Glutamatergic neuron (in vitro differentiated cells): ENCODE results near the gene CSF1. TPM values are rescaled to one million over a fixed set of nuclear protein-coding genes. Genes with fewer than 3 reads are reported as not detected.
"Not testable (repeated sequence)": the region's sequence is repeated elsewhere in the genome, so short reads cannot be mapped to it uniquely, and the experiment has no call there.

Experiments used
- DNase-seq: peaks from one replicate; pipeline ENCODE4 v3.0.0; 2022
- H3K27ac Mint-ChIP-seq: one replicate; pipeline ENCODE4 v1.8.0; 2020; ENCODE audit warnings: mild to moderate bottlenecking, mixed read lengths, inconsistent platforms; ENCODE audit not compliant: unreplicated experiment
- H3K27me3 Mint-ChIP-seq: one replicate; pipeline ENCODE4 v1.8.0; 2020; ENCODE audit warnings: mild to moderate bottlenecking, moderate library complexity, mixed read lengths, inconsistent platforms; ENCODE audit not compliant: unreplicated experiment
- H3K36me3 Mint-ChIP-seq: one replicate; pipeline ENCODE4 v1.8.0; 2020; ENCODE audit warnings: mild to moderate bottlenecking, mixed read lengths, inconsistent platforms; ENCODE audit not compliant: unreplicated experiment
- H3K4me1 Mint-ChIP-seq: one replicate; pipeline ENCODE4 v1.8.0; 2020; ENCODE audit warnings: mild to moderate bottlenecking, low read depth, mixed read lengths, inconsistent platforms; ENCODE audit not compliant: unreplicated experiment
- H3K4me3 Mint-ChIP-seq: one replicate; pipeline ENCODE4 v1.8.0; 2020; ENCODE audit warnings: mild to moderate bottlenecking, mixed read lengths, inconsistent platforms; ENCODE audit not compliant: unreplicated experiment
- H3K9me3 Mint-ChIP-seq: one replicate; pipeline ENCODE4 v1.8.0; 2020; ENCODE audit warnings: mild to moderate bottlenecking, moderate library complexity, mixed read lengths, inconsistent platforms; ENCODE audit not compliant: unreplicated experiment
- CTCF ChIP-seq: fragments of 200-600 bp; sonication (generic); IDR thresholded peaks from one replicate; pipeline ENCODE4 v1.5.0; 2021; ENCODE audit not compliant: partially characterized antibody, unreplicated experiment
- total RNA-seq: library from RNA; stranded (reverse); fragmentation: NEBNext Ultra II Directional; extraction: Animal tissue kit (Norgen Biotek cat#: 25700); gene quantifications from one replicate; pipeline ENCODE4 v1.2.1, GENCODE V29; 2021; ENCODE audit not compliant: unreplicated experiment

CSF1 gene
- total RNA-seq, 1 donor from 2014 or later = 0.59 TPM

GRCh38 chr1:109917051-109917767, 6.6 kb downstream of the CSF1 start:
- Mint-ChIP-seq H3K9me3 (peaks cover 12% of the 10 kb centered on the region), H3K4me3 (no peak overlapping the region), H3K36me3 (peaks cover 5% of the 10 kb centered on the region), H3K27me3 (peaks cover 7% of the 10 kb centered on the region), H3K4me1 (peaks cover 6% of the 10 kb centered on the region), H3K27ac (no peak overlapping the region)
- no peak for TF ChIP-seq CTCF
- DNase-seq = peak; percentile 3

DNA sequence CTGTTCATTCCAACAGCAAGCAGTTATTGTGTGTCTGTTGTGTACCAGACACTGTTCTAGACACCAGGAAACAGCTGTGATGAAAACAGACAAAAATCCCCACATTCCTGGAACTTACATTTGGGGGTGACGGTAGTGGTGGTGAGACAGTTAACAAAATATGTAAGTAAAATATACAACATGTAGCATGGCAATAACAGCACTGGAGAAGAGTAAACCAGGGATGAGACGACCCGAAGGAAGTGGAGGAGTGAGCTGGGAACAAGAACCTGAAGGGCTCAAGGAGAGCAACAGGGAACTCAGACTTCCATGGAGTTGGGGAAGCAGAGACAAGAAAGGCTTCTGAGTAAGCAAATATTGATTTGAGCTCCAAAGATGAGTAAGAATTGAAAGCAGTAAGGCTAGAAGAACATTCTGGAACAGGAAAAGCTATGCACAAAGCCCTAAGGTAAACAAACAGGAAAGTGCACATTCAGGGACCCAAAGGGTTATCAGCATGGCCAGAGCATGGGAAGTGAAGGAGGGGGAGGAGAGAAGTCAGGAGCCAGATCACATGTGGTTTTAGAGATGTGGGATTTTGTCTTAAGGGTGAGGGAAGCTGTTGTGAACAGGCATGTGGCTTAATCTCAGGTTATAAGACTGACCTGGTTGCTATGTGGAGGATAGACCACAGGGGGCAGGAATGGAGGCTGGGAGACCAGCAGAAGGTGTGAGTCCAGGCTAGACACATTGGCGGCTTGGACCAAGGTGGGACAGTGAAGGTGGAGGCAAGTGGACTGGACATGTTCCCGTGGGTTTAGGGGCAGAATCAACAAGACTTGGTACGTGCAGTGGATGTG, 7.3 kb downstream of the CSF1 start:
- peak; percentile 13 for DNase-seq
- no peak overlapping the region for H3K4me3 Mint-ChIP-seq

DNA sequence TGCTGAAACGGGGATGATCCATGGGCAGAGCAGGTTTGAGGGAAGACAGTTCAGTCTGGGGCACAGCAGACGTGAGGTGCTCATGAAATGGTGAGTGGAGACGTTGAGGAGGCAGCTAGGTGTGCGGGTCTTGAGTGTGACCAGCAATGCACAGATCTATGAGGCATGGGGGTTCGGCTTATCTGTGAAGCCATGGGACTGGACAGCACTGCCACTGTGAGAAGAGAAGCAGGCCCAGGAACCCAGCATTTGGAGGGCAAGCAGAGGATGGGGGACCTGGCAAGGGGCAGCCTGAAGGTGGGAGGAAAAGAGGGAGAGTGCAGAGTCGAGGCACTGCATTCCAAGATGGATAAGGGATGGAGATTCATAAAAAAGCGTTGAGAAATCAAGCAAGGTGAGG, 8.0 kb downstream of the CSF1 start:
- peaks cover 10% of the 10 kb centered on the region for H3K9me3 Mint-ChIP-seq
- TF ChIP-seq CTCF = no peak
- no peak for DNase-seq
- no peak overlapping the region for H3K4me3 Mint-ChIP-seq
- H3K4me1 Mint-ChIP-seq = peaks cover 6% of the 10 kb centered on the region
- H3K27me3 Mint-ChIP-seq = peaks cover 5% of the 10 kb centered on the region
- H3K36me3 Mint-ChIP-seq = peaks cover 5% of the 10 kb centered on the region
- no peak overlapping the region for H3K27ac Mint-ChIP-seq

More for the DNA sequence above, 7.3 kb downstream of the CSF1 start:
- no peak for TF ChIP-seq CTCF
- peaks cover 5% of the 10 kb centered on the region for H3K36me3 Mint-ChIP-seq
- peaks cover 7% of the 10 kb centered on the region for H3K27me3 Mint-ChIP-seq
- peaks cover 10% of the 10 kb centered on the region for H3K9me3 Mint-ChIP-seq
- peaks cover 6% of the 10 kb centered on the region for H3K4me1 Mint-ChIP-seq
- no peak overlapping the region for H3K27ac Mint-ChIP-seq

DNA sequence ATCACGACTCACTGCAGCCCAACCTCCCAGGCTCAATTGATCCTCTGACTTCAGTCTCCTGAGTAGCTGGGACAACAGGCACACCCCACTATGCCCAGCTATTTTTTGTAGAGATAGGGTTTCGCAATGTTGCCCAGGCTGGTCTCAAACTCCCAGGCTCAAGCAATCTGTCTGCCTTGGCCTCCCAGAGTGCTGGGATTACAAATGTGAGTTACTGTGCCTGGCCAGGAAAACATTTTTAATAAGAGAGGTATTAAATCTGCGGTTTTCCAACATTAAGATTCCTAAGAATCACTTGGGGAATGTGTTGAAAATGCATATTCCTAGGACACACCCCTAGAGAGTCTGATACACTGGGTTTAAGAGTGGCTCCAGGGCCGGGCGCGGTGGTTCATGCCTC, 8.7 kb downstream of the CSF1 start:
- Mint-ChIP-seq H3K27me3 (peaks cover 2% of the 10 kb centered on the region), H3K27ac (no peak overlapping the region), H3K4me3 (no peak overlapping the region), H3K36me3 (peaks cover 5% of the 10 kb centered on the region), H3K4me1 (peaks cover 6% of the 10 kb centered on the region), H3K9me3 (peaks cover 7% of the 10 kb centered on the region)
- no peak for DNase-seq
- TF ChIP-seq CTCF = no peak

- H3K4me3 Mint-ChIP-seq, H3K4me1 Mint-ChIP-seq, H3K36me3 Mint-ChIP-seq, DNase-seq, H3K27ac Mint-ChIP-seq, H3K27me3 Mint-ChIP-seq, H3K9me3 Mint-ChIP-seq: not testable (repeated sequence)
Observed at GRCh38 chr1:109920391-109920790, 9.7 kb downstream of the CSF1 start.
